Adrenal gland (tissue), 5 donors: ENCODE results near the gene ATG16L1.

ENCODE experiments used
- CTCF ChIP-seq, 6 experiments: fragments of 450-650 bp in 4 of 6; fragments of 200-600 bp in 2 of 6; sonication (generic) in 1 of 6; IDR thresholded peaks; 1 replicate in 5 of 6; 2 replicates in 1 of 6; pipeline versions ENCODE4 v1.5.1 to v1.8.0; 2016 to 2021; ENCODE audit warnings: antibody characterized with exemption in 6 of 6, mild to moderate bottlenecking in 2 of 6, moderate library complexity in 1 of 6
- POLR2A ChIP-seq, 2 donors: fragments of 450-650 bp; IDR thresholded peaks; one replicate each; pipeline ENCODE4 v1.6.1; 2017; ENCODE audit warnings: antibody characterized with exemption in 2 of 2, mild to moderate bottlenecking in 2 of 2, moderate library complexity in 1 of 2
- donor health status: DM: no; HTN: no; CAD: no.

- no peak for TF ChIP-seq CTCF (IDR thresholded peaks at IDR 0.05)
- no peak for TF ChIP-seq POLR2A (IDR thresholded peaks at IDR 0.05)
Measured at GRCh38 chr2:233204286-233204936, 47.1 kb upstream of the ATG16L1 start.
